GM12892 (cell line): Measurements from ENCODE around the gene KRTAP5-6.

Source experiments
- POLR2AphosphoS5 ChIP-seq: IDR thresholded peaks from 2 replicates; pipeline ENCODE4 v1.6.1; 2011; ENCODE audit warnings: low read depth, low read length, control low read depth
- TAF1 ChIP-seq: IDR thresholded peaks from 2 replicates; pipeline ENCODE4 v1.6.1; 2011; ENCODE audit warnings: low read depth, mild to moderate bottlenecking, control low read depth, low read length, borderline replicate concordance

DNA sequence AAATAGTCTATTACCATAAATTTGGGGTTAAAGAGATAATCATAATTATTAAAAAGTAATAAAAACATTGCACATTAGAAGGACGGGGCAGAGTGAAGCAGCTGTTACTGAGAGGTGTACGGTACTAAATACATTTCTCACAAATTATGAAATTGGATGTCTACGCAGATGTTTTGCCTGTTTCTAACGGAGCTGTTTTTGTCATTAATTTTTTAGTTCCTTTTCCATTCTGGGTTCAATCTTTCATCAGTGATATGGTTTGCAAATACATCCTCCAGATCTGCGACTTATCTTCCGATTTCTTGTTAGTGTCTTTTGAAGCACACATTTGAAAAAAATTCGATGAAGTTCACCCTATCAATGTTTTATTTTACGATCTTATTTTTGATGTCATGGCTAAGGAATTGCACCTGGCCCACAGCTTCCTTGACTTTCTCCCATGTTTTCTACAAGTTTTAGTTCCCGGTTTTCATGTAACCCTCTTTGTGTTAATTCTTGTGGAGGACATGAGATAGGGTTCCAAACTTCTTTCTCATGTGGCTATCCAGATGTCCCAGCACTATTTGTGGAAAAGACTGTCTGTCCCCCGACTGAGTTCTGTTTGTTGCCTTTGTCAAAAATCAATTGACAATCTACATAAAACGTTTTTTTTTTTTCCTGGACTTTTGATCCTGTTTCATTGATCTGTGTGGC, 21.3 kb upstream of the KRTAP5-6 start:
- TF ChIP-seq POLR2AphosphoS5 (no peak), TAF1 (no peak)
